GM21528 (cell line): ENCODE results near the gene SRXN1.
"Not testable (repeated sequence)": the region's sequence is repeated elsewhere in the genome, so short reads cannot be mapped to it uniquely, and the experiment has no call there.

Experiments
- ATAC-seq: cut with Tn5 transposase; IDR thresholded peaks from one replicate; pipeline ENCODE4 v1.9.1; 2021; ENCODE audit warnings: mild to moderate bottlenecking, moderate library complexity; ENCODE audit not compliant: unreplicated experiment, low FRiP score

Gene SRXN1

GRCh38 chr20:655726-656624, 3.0 kb upstream of the SRXN1 start:
- no peak for ATAC-seq

DNA sequence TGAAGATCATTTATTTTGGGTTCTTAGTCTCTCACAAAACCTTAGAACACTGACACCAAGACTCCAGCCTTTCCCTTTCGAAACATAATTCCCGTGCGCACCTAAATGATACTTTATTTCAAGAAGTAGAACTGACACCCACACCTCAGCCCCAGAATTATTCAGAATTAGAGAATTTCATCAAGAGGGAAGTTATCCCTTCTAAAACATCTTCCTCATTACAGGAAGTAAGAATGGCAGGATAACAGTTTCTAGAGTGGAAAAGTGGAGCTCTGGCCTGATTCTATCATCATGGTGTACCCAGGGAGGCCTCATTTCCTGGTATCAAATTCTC, 1.4 kb upstream of the SRXN1 start:
- no peak for ATAC-seq

DNA sequence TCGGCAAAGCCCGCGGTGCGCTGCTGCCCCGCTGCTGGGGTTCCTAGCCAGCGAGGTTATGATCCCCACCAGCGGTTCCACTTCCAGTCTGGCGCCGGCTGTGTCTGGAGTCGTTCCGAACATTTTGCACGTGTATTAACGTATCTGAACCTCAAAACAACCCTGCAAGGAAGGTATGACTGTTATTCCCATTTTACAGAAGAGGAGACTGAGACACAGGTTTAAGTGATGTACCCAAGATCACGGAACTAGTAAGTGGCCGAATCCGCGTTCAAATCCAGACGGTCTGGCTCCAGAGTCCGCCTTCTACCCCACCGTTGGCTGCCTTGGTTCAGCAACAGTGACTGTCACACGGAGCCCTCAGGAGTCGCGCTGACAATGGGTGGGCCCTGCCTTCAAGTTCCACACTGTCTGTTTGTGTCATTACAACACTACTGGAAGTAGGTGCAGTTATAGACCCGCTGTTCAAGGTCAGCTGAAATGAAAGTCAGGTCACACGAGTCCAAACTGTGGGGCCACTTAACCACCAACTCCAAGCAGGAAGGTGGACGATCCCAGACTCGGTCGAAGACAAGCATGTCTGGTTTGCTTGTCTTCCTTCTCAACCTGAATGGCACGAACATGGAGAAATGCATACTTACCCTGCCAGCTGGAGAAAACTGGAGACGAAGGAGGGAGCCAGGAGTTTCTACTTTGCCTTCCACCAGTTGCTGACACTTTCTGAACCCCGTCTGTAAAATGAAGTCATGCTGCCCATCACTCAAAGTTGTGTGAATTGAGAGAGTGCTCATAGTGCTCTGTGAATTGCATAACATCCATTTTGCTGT, 803 bp upstream of the SRXN1 start:
- no peak for ATAC-seq

DNA sequence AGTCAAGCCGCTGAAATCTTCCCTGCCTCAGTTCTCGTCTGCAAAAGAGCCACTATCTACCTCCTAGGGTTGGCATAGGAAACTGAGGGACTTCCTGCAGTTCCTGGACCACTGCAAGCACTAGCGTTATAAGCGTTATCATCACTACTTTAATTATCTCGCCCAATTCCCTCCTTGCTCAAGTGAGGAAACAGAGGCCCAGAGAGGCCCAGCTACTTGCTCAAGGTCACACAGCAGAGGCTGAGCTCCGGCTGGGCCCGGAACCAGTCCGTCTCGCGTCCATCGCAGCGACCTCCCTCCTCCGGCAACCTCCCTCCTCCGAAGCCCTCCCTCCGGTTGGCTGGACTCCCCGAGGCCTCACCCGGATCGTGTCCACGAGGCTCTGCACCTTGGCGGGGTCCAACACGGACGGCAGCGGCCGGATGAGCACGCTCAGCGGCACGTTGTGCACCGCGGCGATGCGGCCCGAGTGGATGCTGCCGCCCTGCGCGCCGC, 338 bp downstream of the SRXN1 start:
- peak; percentile 14 for ATAC-seq

- ATAC-seq, result no peak
Measured at GRCh38 chr20:651713-652614, 1.0 kb downstream of the SRXN1 start.

GRCh38 chr20:650954-651353, 2.0 kb downstream of the SRXN1 start:
- no peak for ATAC-seq

DNA sequence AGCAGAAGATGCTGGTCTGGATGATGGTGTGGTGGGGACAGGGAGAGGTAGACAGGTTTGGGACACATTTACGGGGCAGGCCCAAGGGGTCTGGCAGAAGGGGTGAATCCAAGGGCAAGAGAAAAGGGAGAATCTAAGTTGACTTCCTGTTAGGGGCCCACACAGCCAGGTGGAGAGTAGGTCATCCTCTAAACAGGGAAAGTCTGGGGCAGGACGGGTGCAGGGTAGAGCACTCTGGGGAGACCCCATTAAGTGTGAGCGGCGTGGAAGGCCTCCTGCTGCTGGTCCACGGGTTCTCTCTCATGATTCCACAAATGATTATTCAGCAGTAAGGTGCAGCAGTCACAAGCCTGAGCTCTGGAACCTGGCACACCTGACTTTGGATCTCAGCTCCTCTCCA, 2.7 kb downstream of the SRXN1 start:
- ATAC-seq, result no peak

- ATAC-seq, result no peak
Measured at GRCh38 chr20:647479-648019, 5.5 kb downstream of the SRXN1 start.

DNA sequence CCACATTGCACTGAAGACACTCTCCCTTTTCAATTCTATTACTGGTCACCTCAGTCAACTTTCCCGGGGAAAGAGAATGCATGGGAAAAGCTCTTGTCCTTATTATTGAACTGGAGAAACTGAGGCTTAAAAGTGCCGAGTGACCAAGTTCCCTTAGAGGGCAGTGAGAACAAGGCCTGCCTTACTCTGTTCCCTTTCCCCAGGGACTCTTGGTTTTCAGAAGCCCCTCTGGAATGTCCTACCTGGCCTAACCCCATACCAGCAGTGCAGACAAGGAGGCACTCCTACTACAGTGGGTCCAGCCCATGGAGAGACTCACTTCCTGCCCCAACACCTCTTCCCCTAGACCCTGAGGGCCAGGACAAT, 6.1 kb downstream of the SRXN1 start:
- no peak for ATAC-seq

- ATAC-seq, result no peak
Measured at GRCh38 chr20:646107-646867, 6.7 kb downstream of the SRXN1 start.

DNA sequence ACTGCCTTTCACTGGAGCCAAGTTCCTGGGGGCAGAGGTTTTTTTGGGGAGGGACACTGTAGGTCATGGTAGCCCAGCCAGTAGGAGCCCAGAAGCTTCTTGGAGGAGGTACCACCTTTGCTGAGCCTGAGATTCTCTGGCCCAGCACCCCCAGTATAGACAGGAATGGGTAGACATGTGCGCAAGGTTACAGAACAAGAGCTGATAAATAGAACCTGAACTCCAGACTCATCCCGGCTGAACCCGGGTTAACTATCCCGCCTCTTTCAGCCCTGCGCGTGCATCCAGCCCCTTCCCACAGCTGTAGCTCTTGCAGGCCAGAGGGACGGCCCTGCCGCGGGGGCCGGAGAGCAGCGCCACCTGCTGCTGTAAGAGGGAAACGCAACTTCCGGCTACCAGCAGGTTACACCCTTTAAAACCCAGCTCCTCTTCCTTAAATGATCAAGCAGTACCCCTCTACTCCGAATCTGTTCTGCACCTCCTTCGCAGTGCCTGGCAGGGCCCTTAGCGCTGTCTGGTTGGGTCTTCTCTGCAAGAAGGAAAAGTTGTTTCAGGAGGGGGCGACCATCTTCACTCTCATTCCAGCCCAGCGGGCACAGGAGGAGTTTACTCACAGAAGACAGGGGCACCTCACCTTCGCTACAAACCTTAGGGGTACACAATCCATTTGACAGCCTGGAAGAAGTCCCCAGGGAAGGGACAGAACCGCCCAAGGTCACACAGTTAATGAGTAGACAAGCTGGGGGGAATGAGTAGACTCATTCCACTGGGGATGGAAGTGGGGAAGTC, 7.5 kb downstream of the SRXN1 start:
- peak; percentile 71 for ATAC-seq

- ATAC-seq, result no peak
Measured at GRCh38 chr20:644692-645317, 8.2 kb downstream of the SRXN1 start.

GRCh38 chr20:642398-643174, 10.4 kb downstream of the SRXN1 start:
- no peak for ATAC-seq

GRCh38 chr20:642013-642397, 11.0 kb downstream of the SRXN1 start:
- ATAC-seq, result not testable (repeated sequence)

DNA sequence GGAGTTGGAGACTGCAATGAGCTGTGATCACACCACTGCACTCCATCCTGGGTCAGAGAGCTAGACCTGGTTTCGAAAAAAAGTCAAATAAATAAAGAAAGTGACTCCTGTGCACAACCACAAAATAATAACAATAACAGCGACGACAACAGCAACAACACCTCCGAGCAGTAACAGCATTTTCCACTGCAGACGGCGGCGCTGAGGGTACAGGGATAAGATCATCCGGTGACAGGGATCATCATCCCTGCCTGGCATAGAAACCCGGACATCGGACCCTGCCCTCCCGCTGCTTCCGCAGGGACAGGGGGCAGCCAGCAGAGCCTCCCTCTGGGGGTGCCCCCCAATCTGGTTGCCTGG, 11.5 kb downstream of the SRXN1 start:
- no peak for ATAC-seq

- ATAC-seq, result no peak
Measured at GRCh38 chr20:640674-641515, 12.1 kb downstream of the SRXN1 start.

GRCh38 chr20:638579-638978, 14.4 kb downstream of the SRXN1 start:
- ATAC-seq, result no peak
